NCI-H1105 (cell line): ENCODE results near the gene BDKRB2.

ENCODE experiments used
- DNase-seq: peaks from one replicate; lab custom pipeline; 2025; lab: John Stamatoyannopoulos, UW

BDKRB2 gene

DNA sequence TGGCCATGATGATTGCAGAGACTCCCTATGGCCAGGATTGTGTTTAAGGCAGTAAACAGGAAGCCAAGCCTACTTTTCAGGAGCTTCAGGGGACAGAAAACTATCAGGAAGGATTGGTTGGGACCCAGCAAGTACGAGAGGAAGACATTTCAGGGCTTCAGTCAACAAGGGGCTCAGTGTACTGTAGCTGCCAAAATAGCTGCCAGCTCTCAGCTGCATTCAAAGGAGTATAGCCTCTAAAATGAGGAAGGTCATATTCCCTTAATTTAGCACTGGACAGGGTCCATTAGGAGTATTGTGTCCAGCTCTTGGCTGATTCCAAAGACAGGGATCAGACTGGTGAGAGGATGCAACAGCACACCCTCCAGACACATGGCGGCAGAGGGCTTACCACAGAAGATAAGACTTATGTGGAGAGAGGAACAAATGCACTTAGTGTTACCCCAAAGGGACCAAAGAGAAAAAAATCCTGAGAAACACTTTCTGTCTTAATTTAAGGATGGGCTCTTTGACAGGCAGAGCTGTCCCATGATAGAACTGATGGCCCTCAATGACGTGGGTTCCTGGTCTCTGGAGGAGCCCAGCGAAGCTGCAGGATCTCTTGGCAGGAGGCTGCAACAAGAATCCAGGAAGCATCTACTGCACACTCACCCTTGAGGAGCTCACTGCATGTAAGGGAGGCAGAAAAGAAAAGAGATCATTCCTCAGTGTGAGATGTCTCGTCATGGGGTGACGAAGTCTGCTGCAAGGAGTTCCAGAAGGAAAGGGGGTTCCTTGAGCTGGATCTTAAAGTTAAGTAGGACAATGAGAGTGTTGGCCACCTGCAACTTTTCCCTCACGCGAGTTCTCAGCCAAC is 66.2 kb downstream of the BDKRB2 start:
- no peak for DNase-seq

- no peak for DNase-seq
Observed at GRCh38 chr14:96271421-96271762, 66.8 kb downstream of the BDKRB2 start.

GRCh38 chr14:96272777-96273473 is 68.3 kb downstream of the BDKRB2 start:
- DNase-seq = no peak

GRCh38 chr14:96273629-96274028 is 69.0 kb downstream of the BDKRB2 start:
- DNase-seq = no peak

DNA sequence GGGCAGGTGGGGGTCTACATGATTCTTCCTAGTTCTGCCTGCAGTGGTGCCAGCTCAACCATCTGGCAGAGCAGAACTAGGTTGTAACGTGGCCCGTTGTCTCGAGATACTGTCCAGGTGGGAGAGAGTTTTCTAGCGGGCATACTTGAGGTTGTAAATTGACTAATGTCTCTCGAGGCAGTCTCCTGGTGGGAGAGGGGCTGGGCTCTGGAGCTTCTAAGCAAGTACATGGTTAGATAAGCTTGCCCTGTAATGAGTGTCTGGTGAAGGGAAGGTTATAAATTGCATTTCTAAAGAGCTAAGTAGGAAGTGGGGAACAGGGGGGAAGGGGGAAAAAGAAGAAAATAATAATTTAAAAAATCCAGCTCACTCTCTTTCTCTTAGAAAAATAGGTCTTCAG is 69.5 kb downstream of the BDKRB2 start:
- no peak for DNase-seq

GRCh38 chr14:96274543-96274942 is 69.9 kb downstream of the BDKRB2 start:
- no peak for DNase-seq

DNA sequence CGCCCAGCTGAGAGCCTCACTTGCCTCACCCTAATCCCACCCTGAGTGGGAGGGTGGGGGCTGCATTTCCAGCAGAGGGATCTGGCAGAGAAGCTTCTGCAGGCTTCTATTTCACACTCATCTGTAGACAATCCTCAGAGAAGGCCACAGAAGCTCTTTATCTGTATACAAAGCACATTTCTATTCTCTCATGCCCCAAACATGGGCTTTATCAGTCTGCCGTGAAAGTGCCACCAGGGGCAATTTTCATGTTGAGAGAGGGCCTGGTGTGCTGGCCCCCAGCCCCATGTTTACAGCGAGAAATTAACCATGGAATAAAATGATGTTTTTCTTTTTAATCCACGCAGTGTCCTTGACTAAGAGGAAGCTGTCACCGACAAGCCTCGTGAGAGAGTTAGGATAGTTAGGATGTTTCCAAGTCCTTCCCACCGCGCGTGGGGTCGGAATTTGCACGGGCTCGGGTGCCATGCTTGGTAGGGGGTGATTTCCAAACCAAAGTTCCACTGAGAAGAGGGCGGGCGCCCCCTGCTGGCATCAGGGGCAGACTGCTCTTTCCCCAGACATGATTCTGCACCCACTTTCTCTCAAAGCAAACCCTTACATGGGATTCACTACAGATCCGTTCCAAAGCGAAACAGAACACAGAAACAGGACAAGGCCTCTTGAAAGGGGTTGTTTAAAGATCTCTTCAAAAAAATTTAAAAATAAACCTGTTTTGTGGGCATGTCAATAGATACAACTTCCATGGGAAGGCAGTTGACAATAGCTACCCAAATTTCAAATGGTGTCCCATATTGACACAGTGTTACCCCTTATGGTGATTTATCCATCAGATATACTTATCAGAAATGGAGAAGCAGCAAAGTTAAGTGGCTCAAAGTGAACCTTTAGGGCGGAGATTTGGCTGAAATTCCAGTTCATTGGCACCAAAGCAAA is 70.8 kb downstream of the BDKRB2 start:
- peak; percentile 77 for DNase-seq

DNA sequence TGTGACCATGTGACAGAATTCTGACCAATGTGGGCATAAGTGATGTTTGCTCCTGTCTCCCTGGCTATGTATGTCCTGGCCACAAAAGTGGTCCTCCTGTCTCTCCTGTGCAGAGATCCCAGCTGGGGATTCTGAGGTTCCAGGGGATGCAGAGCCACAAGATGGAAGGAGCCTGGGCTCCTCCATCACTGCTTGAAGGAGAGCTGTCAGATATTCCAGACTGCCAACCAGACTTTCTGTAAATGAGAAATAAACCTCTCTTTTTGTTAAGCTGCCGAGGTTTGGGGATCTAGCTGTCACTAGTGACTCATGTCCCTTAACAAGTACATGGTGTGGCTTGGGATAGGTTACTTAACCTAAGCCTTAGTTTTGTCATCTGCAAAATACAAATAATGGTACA is 73.3 kb downstream of the BDKRB2 start:
- DNase-seq = no peak

GRCh38 chr14:96279564-96279963 is 74.9 kb downstream of the BDKRB2 start:
- DNase-seq = no peak

DNA sequence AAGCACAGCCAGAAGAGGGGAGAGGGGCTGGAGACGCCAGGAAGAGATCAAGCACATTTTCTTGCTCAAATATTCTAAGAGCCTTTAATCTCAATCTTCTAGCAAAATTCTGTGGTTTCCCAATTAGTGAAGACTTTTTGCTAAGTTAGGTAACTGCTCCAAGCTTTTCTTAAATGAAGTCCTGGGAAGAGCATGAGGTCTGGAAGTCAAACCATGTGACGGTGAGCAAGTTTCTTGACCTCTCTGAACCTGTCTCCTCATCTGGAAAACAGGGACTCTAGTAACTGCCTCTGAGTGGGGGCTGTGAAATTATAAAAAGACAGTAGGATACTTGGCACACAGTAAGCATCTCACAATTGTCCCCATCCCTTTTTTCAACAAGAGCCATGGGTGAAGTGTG is 75.5 kb downstream of the BDKRB2 start:
- no peak for DNase-seq

GRCh38 chr14:96281486-96281885 is 76.8 kb downstream of the BDKRB2 start:
- no peak for DNase-seq

DNA sequence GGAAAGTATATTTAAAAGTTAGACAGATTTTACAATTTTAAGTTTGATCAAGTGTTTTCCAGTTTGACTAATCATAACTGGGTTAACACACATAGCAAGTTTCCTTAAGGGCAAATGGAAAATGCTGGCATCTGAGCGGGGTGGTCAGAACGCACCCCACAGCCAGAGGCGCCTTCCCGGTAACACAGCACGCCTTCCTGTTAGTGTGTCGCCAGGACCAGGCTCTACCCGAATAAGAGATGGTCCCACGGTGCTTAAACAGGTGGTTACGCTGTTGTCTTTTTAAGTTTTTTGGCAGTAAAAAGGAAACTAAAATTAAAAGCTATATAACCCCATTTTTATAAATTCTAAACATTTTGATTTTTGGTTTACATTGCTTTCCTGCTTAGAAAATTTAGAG is 79.4 kb downstream of the BDKRB2 start:
- DNase-seq = no peak

GRCh38 chr14:96284430-96284829 is 79.8 kb downstream of the BDKRB2 start:
- no peak for DNase-seq

GRCh38 chr14:96285667-96286066 is 81.0 kb downstream of the BDKRB2 start:
- DNase-seq = no peak

- DNase-seq = no peak
Observed at GRCh38 chr14:96286251-96286650, 81.6 kb downstream of the BDKRB2 start.

GRCh38 chr14:96287856-96288255 is 83.2 kb downstream of the BDKRB2 start:
- no peak for DNase-seq
